Adrenal gland (tissue), 12 donors: Measurements from ENCODE around the gene RHOH. TPM values are rescaled to one million over a fixed set of nuclear protein-coding genes. Genes with fewer than 3 reads are reported as not detected.
A peak's percentile ranks its signal among the peaks of the same experiment; 100 is the strongest.

Experiments used
- DNase-seq, 7 donors: peaks; one replicate each; pipeline ENCODE4 v3.0.0-alpha.2; 2019 to 2020
- H3K27ac ChIP-seq, 5 donors: fragments of 200-600 bp; sonication (generic) in 4 of 5; 1 replicate in 3 of 5; 2 replicates in 2 of 5; pipeline versions ENCODE4 v1.5.1 to v1.8.0; 2016 to 2020; ENCODE audit warnings: mild to moderate bottlenecking in 1 of 5
- H3K27me3 ChIP-seq: fragments of 200-600 bp; 2 replicates; pipeline ENCODE4 v1.8.0; 2021
- H3K36me3 ChIP-seq, 2 donors: fragments of 200-600 bp; replicated peaks in 1 of 2; 1 replicate in 1 of 2; 2 replicates in 1 of 2; pipeline versions ENCODE4 v1.5.1 to v1.8.0; 2018 to 2022
- H3K4me1 ChIP-seq, 2 donors: fragments of 200-600 bp; replicated peaks in 1 of 2; 1 replicate in 1 of 2; 2 replicates in 1 of 2; pipeline versions ENCODE4 v1.5.1 to v1.8.0; 2018 to 2021
- H3K4me3 ChIP-seq, 4 donors: fragments of 200-600 bp; sonication (generic) in 3 of 4; one replicate each; pipeline ENCODE4 v1.5.1; 2016 to 2018
- H3K9me3 ChIP-seq, 3 donors: fragments of 200-600 bp; sonication (generic) in 1 of 3; replicated peaks in 1 of 3; 1 replicate in 2 of 3; 2 replicates in 1 of 3; pipeline versions ENCODE4 v1.5.1 to v1.8.0; 2016 to 2021
- CTCF ChIP-seq, 6 experiments: fragments of 450-650 bp in 4 of 6; fragments of 200-600 bp in 2 of 6; sonication (generic) in 1 of 6; IDR thresholded peaks; 1 replicate in 5 of 6; 2 replicates in 1 of 6; pipeline versions ENCODE4 v1.5.1 to v1.8.0; 2016 to 2021; ENCODE audit warnings: antibody characterized with exemption in 6 of 6, mild to moderate bottlenecking in 2 of 6, moderate library complexity in 1 of 6
- POLR2A ChIP-seq, 2 donors: fragments of 450-650 bp; IDR thresholded peaks; one replicate each; pipeline ENCODE4 v1.6.1; 2017; ENCODE audit warnings: antibody characterized with exemption in 2 of 2, mild to moderate bottlenecking in 2 of 2, moderate library complexity in 1 of 2
- WGBS, 4 donors: extraction: QIAGEN DNeasy Blood & Tissue Kit in 2 of 4; methylation state at CpG; one replicate each; pipeline versions ENCODE4 v1.1.5 to v1.1.7; 2013 to 2017; 5-methylcytosine and 5-hydroxymethylcytosine counted together
- intact Hi-C, 2 donors: fragments of 100-400 bp; cut with DNase I; formaldehyde crosslinking; loops; one replicate each; pipeline versions ENCODE4 v1.14.1 to v1.15.0; 2022 to 2023
- polyA plus RNA-seq, 3 donors: library from polyadenylated mRNA; stranded (reverse); fragments of 200-250 nt in 2 of 3; fragments of 350-450 nt in 1 of 3; fragmentation: Illumina TruSeq in 1 of 3; extraction: RNeasy Lipid Tissue Mini Kit (QIAGEN cat#74804) in 1 of 3; gene quantifications; one replicate each; pipeline ENCODE4 v1.2.3, GENCODE V29; 2013 to 2014
- total RNA-seq, 9 donors: library from RNA; depleted of rRNA in 4 of 9; stranded (reverse); fragments of >200 nt in 4 of 9; fragments of 120-200 nt in 1 of 9; fragmentation: NEBNext Ultra II Directional in 1 of 9; extraction: Animal tissue kit (Norgen Biotek cat#: 25700) in 1 of 9; gene quantifications; one replicate each; pipeline versions ENCODE4 v1.1.0 to v1.2.4, GENCODE V29; 2013 to 2023
- donor health status: healthy with polysubstance abuse.
- donor health status: Bipolar disorder and iron deficiency.
- donor health status: DM: yes; HTN: yes; CAD: no.
- donor health status: DM: no; HTN: no; CAD: no.
- donor health status: DM: no; HTN: no; CAD: no.
- donor health status: DM: yes; HTN: yes; CAD: no.

RHOH gene
- total and polyA plus RNA-seq, 12 donors, result 0.33 to 3.4 (median 0.96) TPM; not detected in 1

- TF ChIP-seq CTCF (IDR thresholded peaks at IDR 0.05), result no peak
- no peak for TF ChIP-seq POLR2A (IDR thresholded peaks at IDR 0.05)
- no peak overlapping the region for H3K27ac ChIP-seq
- H3K36me3 ChIP-seq, result no peaks in the 10 kb centered on the region
- no peaks in the 10 kb centered on the region for H3K4me1 ChIP-seq
- intact Hi-C loops, result no loop called here
- H3K4me3 ChIP-seq, result no peak overlapping the region
- H3K27me3 ChIP-seq, result no peaks in the 10 kb centered on the region
- WGBS, 4 donors, result 64 to 71% (median 66%) methylated on average over 15 of the region's 15 CpGs
- no peaks in the 10 kb centered on the region for H3K9me3 ChIP-seq
- no peak for DNase-seq
Measured at GRCh38 chr4:40197879-40198689, 1.3 kb downstream of the RHOH start.

GRCh38 chr4:40199179-40199670, 2.4 kb downstream of the RHOH start:
- intact Hi-C loops, result no loop called here
- H3K4me3 ChIP-seq, result no peak overlapping the region
- H3K27me3 ChIP-seq, result no peaks in the 10 kb centered on the region
- WGBS, 4 donors, result 56 to 77% (median 67%) methylated on average over 6 of the region's 6 CpGs
- no peaks in the 10 kb centered on the region for H3K4me1 ChIP-seq
- TF ChIP-seq POLR2A (IDR thresholded peaks at IDR 0.05) (no peak), CTCF (IDR thresholded peaks at IDR 0.05) (no peak)
- H3K9me3 ChIP-seq, result no peaks in the 10 kb centered on the region
- H3K27ac ChIP-seq, result no peak overlapping the region
- no peak for DNase-seq
- no peaks in the 10 kb centered on the region for H3K36me3 ChIP-seq

GRCh38 chr4:40199999-40200874, 3.4 kb downstream of the RHOH start:
- no peak for TF ChIP-seq CTCF (IDR thresholded peaks at IDR 0.05)
- no peak for TF ChIP-seq POLR2A (IDR thresholded peaks at IDR 0.05)
- H3K4me3 ChIP-seq, result peak overlapping the region in 1 of 4 donors; percentile 15
- 67 to 73% (median 71%) methylated on average over 15 of the region's 15 CpGs for WGBS, 4 donors

More at GRCh38 chr4:40199999-40200874, 3.4 kb downstream of the RHOH start:
- Histone ChIP-seq H3K36me3 (no peaks in the 10 kb centered on the region), H3K9me3 (no peaks in the 10 kb centered on the region), H3K4me1 (no peaks in the 10 kb centered on the region), H3K27ac (peak overlapping the region in 2 of 5 donors; percentile 13 to 44), H3K27me3 (no peaks in the 10 kb centered on the region)
- DNase-seq, result peak in 1 of 7 donors; percentile 6
- intact Hi-C loops, result no loop called here
